Measurements from ENCODE around the gene SRSF1.

Gene SRSF1

DNA sequence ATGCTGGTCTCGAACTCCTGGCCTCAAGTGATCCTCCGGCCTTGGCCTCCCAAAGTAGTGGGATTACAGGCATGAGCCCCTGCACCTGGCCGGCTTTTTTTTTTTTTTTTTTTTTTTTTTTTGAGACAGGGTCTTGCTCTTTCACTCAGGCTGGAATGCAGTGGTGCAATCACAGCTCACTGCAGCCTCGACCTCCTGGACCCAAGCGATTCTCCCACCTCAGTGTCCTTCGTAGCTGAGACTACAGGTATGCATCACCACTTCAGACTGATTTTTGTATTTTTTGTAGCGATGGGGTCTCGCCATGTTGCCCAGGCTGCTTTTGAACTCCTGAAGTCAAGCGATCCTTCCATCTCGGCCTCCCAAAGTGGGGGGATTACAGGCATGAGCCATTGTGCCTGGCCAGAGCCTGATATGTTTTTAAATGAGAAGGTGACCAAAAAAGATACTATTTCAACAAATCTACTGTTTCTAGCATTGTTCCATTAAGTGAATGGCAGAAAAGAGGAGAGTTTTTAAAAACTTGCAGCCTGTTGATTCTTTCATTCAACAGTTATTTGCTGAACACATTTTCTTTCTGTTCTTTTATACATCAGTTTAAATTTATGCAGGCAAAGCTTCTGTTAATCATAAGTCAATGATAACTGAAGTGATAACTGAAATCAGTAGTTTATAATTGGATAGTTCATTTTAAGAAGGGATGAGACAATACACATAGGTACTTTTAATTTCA is 3.2 kb upstream of the SRSF1 start:
- H3K4me3 ChIP-seq (ENCODE audit: low read depth, low read length) = no peak overlapping the region
- no peak for DNase-seq (ENCODE audit: low read depth)
- TF ChIP-seq, protein P1, sequence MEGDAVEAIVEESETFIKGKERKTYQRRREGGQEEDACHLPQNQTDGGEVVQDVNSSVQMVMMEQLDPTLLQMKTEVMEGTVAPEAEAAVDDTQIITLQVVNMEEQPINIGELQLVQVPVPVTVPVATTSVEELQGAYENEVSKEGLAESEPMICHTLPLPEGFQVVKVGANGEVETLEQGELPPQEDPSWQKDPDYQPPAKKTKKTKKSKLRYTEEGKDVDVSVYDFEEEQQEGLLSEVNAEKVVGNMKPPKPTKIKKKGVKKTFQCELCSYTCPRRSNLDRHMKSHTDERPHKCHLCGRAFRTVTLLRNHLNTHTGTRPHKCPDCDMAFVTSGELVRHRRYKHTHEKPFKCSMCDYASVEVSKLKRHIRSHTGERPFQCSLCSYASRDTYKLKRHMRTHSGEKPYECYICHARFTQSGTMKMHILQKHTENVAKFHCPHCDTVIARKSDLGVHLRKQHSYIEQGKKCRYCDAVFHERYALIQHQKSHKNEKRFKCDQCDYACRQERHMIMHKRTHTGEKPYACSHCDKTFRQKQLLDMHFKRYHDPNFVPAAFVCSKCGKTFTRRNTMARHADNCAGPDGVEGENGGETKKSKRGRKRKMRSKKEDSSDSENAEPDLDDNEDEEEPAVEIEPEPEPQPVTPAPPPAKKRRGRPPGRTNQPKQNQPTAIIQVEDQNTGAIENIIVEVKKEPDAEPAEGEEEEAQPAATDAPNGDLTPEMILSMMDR (conservative IDR thresholded peaks at IDR 0.05; ENCODE audit: low read depth, low read length) = no peak

DNA sequence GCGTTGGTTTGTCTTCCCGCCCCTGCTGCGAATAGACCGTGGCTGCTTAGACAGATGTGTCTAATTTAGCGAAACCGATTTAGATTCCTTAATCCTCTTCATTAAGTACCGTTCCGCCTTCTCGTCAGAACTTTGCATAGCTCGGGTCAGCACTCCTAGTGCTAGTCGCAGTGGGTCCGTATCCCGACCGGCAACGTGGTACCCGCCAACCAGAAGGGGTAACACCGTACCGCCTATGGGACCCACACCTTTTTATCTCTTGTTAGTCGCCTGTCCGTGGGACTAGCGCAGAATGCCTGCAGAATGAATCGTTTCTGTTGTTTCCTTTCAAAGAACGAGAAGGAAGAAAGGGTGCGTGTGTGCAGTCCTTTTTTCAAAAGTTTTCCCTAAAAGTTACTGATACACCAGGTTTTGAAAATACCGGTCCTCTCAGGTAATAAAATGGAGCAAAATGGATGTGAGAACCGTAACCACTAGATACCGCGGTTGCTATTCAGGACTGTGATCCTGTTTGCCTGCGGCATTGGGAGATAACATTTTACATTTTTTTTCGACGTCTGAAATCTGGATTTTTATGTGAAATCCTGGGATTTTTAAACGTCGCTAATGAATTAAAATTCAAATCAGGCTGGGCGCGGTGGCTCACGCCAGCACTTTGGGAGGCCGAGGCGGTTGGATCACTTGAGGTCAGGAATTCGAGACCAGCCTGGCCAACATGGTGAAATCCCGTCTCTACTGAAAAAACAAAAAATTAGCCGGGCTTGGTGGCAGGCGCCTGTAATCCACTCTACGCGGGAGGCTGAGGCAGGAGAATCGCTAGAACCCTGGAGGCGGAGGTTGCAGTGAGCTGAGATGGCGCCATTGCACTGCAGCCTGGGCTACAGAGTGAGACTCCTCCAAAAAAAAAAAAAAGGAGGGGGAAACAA is 998 bp upstream of the SRSF1 start:
- TF ChIP-seq, protein P1 (conservative IDR thresholded peaks at IDR 0.05; ENCODE audit: low read depth, low read length) = no peak
- peak overlapping the region; percentile 66 for H3K4me3 ChIP-seq (ENCODE audit: low read depth, low read length)
- DNase-seq (ENCODE audit: low read depth) = no peak

DNA sequence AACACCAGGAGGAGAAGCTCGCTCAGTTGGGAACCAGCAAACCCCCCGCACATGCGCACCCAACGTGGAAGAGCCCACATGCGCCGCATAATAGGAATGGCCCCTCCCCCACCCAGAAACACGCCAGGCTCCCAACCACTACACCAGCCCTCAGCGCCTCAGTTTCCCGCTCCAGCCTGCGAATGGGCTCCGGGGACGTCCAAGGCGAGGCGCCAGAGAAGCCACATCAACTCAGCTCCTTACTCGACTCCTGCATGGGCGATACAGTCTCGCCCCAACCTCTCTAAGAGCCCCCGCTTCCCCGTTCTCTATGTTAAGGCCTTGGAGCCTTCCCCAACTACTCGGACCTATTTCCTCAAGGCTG is 504 bp downstream of the SRSF1 start:
- peak; percentile 86 for DNase-seq (ENCODE audit: low read depth)
- peak overlapping the region; percentile 66 for H3K4me3 ChIP-seq (ENCODE audit: low read depth, low read length)

DNA sequence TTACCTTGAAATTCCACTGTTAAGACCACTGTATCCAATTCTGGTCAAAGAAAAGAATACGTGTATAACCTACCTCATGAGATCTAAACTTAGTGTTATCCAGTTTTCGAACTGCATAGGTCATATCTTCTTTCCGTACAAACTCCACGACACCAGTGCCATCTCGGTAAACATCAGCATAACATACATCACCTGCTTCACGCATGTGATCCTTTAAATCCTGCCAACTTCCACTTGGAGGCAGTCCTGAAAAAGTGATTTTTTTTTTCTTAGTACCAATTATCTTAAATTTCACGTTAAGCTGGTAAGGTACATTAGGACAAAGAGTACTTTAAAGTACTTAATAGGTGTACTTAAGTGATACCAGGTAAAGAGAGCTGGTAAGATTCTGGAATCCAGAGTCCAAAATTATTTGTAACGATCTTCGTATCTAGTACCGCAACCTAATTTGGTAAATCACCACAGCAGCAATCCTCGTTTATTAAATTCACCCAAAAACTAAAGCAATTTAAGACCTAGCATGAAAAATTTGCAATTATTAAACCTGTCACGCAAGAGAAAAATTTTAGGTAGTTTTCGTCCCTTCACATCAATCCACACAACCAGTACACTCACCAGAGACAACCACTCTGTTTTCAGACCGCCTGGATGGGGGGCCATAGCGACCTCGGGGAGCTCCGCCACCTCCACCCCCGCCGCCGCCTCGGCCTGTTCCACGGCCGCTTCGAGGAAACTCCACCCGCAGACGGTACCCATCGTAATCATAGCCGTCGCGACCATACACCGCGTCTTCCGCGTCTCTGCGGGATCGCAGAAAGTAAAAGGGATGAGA is 1.1 kb downstream of the SRSF1 start:
- peak overlapping the region; percentile 66 for H3K4me3 ChIP-seq (ENCODE audit: low read depth, low read length)
- TF ChIP-seq, protein P1 (conservative IDR thresholded peaks at IDR 0.05; ENCODE audit: low read depth, low read length) = no peak
- peak; percentile 23 for DNase-seq (ENCODE audit: low read depth)

More for the DNA sequence above, 504 bp downstream of the SRSF1 start:
- TF ChIP-seq, protein P1 (conservative IDR thresholded peaks at IDR 0.05; ENCODE audit: low read depth, low read length) = no peak

DNA sequence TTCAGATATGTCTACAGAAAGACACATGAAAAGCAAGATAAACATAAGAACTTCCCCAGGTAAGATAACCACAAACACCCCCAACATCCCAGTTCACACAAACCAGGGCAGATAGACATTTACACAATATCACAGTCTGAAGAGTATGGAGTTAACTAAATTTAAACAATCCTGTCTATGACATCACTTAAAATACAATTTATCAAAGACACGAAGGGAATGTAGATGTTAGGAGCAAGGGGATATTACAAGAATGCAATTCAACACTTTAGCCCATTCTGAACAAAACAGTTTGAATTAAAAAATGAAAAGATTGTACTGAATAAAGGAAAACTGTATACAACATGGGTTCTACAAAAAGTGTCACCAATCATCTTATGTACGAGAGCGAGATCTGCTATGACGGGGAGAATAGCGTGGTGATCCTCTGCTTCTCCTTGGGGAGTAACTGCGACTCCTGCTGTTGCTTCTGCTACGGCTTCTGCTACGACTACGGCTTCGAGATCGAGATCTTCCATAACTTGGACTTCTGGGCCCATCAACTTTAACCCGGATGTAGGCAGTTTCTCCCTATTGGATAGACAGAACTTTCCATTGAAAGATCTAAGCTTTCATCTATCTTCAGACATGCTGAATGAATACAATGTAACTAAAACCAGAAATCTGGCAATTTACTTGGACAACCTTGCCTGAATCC is 1.9 kb downstream of the SRSF1 start:
- DNase-seq (ENCODE audit: low read depth) = no peak
- TF ChIP-seq, protein P1 (conservative IDR thresholded peaks at IDR 0.05; ENCODE audit: low read depth, low read length) = no peak
- peak overlapping the region; percentile 66 for H3K4me3 ChIP-seq (ENCODE audit: low read depth, low read length)

DNA sequence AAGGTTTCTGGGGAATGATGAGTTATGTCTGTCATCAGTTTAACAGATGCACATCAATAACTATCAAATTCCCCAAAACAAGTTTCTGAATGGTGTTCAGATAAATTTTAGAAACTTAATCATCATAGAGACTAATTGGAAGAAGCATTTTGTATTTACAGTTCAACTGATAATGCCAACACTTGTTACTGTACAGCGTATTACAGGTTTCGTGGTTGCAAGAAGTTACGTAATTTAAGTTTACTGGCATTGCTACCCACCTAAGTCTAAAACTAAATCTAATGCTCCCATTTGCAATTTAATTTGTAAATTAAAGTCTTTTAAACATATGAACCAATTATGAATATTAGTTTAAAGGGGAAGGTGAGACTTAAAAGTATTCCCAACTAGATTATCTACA is 3.0 kb downstream of the SRSF1 start:
- H3K4me3 ChIP-seq (ENCODE audit: low read depth, low read length) = no peak overlapping the region
- TF ChIP-seq, protein P1 (conservative IDR thresholded peaks at IDR 0.05; ENCODE audit: low read depth, low read length) = no peak
- DNase-seq (ENCODE audit: low read depth) = no peak
